Hematopoietic multipotent progenitor cell treated with erythropoietin and hydrocortisone succinate and interleukin-3 and kit ligand, for 15 days (in vitro differentiated cells): ENCODE results near the gene XRCC1.
"Not testable (repeated sequence)": the region's sequence is repeated elsewhere in the genome, so short reads cannot be mapped to it uniquely, and the experiment has no call there.

Experiments
- DNase-seq: peaks from one replicate; pipeline ENCODE4 v3.0.0-alpha.2; 2015; ENCODE audit warnings: low spot score

XRCC1 gene

DNA sequence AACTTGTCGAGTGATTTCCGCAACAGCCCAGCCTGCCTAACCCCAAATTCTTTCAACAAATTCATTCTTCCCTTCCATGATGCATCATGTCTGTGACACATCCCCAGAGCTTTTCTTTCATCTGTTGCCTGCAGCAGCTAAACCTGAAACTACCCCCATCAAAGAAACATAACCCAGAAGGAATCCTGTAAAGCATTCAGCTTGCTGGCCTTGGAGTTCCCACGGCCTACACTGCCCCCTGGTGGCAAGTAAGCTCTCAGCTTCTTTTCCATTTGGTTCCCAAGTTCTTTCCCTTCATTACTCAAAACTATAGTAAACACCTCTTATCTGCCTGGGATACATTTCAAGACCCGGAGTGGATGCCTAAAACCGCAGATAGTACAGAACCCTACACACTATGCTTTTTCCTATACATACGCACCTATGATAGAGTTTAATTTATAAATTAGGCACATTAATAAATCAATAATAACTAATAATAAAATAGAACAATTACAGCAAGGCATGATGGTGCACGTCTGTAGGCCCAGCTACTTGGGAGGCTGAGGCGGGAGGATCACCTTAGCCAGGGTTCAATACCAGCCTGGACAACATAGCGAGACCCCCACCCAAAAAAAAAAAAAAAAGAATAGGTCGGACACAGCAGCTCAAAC lies 55.8 kb downstream of the XRCC1 start:
- DNase-seq: peak; percentile 86

DNA sequence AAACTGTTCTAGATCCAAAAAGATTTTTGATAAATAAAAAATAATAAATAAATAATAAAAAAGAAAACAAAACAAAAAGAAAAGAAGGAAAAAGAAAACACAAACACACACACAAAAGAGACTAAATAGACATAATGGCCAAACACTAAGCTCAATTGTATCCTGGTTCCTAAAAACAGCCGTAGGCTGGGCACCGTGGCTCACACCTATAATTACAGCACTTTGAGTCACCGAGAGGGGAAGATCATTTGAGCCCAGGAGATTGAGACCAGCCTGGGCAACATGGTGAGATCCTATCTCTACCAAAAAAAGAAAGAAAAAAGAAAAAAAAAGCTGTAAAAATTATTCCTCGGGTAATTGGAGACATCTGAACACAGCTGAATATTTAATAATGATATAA lies 57.3 kb downstream of the XRCC1 start:
- no peak for DNase-seq

DNA sequence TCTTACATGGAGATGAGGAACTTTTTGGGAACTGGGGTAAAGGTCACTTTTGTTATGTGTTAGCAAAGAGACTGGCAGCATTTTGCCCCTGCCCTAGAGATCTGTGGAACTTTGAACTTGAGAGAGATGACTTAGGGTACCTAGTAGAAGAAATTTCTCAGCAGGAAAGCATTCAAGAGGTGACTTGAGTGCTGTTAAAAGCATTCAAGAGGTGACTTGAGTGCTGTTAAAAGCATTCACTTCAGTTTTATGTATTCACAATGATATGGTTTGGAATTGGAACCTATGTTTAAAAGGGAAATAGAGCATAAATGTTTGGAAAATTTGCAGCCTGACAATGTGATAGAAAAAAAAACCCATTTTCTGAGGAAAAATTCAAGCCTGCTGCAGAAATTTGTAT lies 62.9 kb downstream of the XRCC1 start:
- not testable (repeated sequence) for DNase-seq

DNA sequence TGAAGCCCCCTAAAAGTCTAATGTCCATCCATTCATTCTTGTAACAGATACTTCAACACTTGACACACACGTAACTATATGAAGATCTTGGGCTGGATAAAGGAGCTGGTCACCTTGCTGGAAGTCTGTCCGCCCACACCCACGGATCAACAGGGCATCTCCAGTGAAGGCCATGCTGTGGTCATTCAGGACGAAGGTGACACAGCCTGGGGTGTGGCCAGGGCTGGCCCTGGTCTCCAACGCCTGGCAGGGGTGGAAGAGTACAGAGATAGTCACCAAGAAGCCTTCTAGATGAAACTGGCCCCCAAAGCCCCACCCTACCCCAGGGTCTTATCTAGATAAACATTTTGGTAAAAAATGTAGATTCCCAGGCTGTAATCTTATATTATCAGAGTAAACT lies 64.0 kb downstream of the XRCC1 start:
- DNase-seq: no peak

DNA sequence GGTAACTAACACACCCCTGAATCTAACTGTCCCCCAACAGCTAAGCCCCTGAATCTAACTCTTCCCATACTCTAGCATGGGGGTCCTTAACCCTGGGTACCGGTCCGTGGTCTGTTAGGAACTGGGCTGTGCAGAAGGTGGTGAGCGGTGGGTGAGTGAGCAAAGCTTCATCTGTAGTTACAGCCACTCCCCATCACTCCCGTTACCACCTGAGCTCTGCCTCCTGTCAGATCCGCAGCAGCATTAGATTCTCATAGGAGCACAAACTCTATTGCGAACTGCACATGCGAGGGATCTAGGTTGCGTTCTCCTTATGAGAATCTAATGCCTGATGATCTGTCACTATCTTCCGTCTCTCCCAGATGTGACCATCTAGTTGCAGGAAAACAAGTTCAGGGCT lies 64.6 kb downstream of the XRCC1 start:
- DNase-seq: no peak

DNA sequence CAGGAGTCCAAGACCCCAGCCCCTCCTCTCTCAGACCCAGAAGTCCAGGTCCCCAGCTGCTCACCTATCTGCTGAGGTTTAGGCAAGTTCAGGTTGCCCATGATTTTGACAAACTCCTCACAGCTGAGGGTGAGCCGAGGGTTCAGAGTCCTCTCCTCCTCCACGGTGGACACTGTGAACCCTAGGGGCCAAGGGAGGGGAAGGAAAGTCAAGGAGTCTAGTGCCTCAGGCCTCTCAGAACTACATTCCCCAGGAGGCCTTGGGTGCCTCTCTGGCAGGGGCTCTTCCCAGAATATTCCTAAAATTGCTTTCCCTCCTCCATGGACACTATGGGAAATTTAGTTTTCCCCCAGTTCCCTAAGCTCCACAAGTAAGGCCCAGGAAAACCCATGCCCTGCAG lies 67.4 kb downstream of the XRCC1 start:
- no peak for DNase-seq

DNA sequence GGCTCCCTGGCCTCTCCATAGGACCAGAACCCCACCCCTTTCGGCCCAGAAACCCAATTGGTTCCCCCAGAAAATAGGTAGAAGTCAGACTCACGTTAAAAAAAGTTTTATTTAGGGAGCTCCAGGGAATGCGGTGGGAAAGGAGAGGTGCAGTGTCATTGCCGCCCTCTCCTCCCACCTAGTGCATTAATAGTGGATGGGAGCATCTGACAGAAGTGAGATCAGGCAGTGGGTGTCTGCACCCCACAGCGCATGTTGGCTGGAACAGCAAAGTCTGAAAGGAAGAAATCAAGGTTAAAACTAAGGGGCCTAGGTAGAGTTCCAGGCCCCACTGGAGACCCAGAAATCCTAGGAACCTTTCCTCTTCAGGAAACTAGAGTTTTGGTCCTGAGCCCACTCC lies 68.7 kb downstream of the XRCC1 start:
- no peak for DNase-seq

DNA sequence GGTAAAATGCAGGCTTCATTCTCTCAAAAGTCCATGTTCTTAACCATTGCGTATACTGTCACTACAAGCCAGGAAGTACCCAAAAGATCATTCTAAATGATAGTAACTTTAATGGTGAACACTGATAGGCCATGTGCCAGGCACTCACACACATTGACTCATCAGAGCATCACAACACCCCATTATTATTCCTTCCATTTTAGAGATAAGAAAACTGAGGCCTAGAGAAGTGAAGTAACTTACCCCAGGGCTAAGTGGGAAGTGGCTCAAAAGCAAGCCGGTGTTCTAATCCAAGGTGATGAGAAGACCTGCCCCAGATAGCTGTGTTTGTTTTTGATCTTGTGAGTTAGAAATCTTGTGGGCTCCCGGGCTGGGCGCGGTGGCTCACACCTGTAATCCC lies 69.4 kb downstream of the XRCC1 start:
- DNase-seq: peak; percentile 46

DNA sequence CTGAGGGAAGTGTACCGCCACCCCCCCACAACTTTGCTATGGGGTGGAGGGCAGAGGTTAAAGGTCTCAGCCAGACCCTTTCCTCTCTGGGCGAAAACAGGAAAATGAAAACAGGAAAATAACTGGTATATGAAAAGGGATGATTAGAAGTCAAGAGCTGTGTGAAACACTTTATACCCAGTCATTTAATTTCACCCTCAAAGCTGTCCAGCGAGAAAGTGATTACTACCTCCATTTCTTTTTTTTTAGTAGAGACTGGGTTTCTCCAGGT lies 70.2 kb downstream of the XRCC1 start:
- DNase-seq: no peak

DNA sequence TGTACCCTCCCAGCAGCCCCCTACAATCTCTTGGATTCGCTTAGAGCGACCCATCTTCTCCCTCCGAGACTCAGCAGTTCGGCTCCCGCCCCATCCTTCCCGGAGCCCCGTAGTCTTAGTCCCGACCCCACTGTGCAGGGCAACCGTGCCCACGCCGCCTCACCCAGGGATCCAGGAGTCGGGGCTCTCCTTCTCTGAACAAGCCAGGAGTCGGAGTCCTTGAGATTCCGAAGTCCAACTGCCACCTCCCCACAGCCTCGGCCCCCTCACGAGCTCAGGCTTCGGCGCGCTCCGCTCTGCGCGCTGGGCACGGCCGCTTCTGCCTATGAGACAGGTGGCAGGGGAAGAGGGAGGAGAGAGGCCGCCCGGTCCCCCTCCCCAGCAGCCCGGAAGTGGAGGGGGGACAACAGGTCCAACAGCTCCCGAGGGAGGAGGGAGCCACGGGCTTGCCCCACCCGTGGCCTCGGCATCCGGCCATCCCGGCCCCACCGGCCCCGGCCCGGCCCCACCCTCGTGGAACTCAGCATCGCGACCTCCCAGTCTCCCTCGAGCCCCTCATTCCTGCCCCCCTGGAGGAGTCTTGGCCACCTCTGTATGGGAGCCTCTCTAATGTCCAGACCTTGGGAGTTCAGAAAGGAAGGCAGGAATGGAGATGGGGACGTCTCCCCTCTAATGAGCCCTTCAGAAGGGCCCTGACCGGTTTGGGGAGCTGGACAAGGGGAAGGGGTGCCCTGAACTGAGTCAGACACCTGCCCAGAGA lies 70.7 kb downstream of the XRCC1 start, which contains the start of gene PHLDB3:
Gene PHLDB3, minus strand, starts transcription at position 321 of the 760 bp plus-strand sequence. CDS start 628 bp downstream, outside the sequence.
- DNase-seq: no peak

DNA sequence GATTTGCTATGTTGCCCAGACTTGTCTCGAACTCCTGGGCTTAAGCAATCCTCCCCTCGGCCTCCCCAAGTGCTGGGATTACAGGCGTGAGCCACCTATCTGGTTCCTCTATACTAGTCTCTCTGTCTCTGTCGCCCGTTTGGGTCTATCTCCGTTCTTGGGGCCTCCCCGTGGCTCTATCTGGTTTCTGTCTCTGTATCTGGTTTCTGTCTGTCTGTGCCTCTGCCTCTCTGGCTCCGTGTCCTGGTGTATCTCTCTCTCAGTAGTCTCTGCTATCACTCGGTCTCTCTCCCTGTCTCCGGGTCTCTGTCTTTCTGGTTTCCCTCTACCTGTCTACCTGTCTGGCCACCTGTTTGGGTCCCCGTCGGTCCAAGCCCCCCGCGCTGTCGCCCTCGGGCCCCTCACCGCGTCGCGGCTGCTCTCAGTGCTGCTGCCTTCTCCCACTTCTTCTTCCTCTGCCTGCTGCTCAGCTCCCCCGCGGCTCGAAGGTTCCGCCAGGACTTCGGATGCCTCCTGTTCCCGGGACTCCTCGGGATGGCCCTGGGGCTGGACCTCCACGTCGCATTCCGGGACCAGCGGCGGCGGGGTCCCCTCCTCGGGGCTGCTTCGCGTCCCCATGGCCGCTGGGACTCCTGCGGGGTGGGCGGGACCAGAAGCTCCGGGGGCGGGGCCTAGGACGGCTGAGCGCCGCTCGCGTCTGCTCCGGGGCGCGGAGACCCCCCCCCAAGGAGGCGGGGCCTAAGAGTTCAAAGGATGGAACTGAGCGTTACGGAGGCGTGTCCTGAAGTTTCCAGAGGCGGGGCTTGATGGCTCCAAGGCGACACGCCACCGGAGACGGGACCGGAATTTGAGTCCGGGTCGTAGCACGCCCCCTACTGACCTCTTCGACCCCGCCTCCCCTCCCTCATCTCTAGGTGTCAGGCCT lies 71.6 kb downstream of the XRCC1 start:
- DNase-seq: peak; percentile 91

DNA sequence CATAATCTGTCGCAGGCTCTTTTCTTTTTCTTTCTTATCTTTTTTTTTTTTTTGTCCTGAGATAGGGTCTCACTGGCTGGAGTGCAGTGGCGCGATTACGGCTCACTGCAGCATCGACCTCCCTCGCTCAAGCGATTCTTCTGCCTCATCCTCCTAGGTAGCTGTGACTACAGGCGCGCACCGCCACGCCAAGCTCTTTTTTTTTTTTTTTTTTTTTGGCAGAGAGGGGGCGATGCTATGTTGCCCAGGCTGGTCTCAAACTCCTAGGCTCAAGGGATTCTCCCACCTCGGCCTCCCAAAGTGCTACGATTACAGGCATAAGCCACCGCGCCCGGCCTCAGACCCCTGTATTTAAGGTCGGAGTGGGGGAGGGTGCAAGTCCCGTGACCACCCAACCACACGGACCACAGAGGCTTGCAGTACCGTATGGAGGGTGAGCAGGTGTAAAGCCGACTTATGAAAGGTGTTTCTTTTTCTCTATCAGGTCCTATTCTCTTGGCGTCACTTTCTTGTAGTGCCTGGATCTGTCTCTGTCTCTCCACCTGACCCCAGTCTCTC lies 72.8 kb downstream of the XRCC1 start:
- no peak for DNase-seq

DNA sequence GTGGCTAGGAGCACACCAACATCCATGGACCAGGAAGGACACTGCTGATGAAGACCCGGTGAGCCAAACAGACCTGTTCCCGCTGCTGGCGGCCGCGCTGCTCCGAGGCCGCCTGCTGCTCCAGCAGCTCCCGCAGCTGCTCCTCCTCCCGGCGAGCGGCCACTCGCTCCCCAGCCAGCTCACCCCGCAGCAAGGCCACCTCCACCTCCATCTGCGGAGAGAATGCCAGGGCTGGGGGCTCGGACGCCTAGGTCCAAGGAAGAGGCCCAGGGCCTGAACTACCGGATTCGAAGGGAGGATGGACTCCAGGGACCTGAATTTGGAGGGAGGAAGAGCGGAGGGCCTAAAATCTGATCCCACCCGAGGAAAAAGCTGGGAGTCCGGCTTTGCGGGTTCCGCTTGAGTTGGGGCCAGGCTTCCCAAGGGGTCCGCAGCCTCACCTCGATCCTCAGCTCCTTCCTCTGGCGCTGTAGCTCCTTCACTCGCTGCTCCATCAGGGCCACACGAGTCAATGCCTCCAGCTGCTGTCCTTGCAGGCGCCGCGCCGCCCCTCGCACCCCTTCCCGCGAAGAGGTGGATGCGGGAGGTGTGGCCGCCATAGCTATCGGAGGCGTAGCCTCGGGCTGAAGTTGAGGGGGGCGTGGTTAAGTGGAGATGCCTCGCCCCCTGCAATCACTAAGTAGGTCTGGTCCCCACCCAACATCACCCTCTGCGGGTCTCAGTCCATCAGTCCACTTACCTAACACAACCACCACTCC lies 73.5 kb downstream of the XRCC1 start:
- DNase-seq: no peak

DNA sequence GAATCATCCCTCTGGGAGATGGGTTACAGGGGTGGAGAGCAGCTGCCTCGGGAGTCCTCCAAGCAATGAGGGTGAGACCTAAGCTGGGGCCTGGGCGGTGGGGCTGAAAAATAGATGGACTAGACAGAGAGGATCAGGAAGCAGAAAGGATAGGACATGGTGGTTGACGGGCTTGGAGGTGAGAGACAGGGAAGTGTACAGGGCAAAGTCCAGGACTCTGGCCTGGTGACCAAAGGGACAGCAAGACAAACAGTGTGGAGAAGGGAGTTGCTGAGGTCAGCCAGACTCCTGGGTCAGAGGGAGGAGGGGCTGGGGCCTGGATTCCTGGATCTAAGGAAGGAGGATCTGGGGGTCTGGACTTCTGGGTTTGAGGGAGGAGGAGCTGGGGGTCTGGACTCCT lies 76.3 kb downstream of the XRCC1 start:
- no peak for DNase-seq

DNA sequence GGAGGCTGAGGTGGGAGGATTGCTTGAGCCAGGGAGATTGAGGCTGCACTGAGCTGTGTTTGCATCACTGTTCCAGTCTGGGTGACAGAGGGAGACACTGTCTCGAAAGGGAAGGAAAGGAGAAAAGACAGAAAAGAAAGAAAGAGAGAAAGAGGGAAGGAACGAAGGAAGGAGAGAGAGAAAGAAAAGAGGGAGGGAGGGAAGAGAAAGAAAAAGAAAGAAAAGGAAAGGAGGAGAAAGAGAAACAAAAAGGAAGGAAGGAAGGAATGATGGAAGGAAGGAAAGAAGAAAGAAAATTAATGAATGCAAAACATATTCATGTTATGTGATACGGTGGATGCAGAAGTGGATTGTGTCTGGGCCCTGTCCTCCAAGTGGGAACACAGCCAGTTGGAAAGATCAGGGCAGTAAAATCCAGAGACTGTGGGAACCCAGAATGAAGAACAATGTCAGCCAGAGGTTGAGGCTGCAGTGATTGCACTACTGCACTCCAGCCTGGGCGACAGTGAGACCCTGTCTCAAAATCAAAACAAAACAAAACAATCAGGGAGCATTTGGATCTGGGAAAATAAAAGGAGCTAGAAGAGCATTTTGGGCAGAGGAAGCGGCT lies 77.0 kb downstream of the XRCC1 start:
- no peak for DNase-seq

DNA sequence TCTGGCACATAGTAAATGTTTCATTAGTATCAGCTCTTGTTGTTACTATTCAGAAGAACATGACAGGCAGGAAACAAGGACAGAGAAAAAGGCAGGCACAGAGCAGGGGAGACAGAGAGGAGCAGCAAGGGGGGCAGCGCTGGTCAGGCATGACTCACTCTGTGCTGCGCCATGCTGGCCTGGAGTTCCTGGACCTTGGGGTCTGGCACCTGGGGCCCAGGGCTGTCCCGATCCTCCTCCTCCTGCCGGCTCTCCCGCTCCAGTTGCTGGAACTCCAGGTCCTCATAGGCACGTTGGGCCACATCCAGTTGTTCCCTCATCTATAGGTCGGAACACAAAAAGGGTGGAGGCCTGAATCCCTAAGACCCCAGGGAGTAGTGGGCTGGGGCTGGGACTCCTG lies 78.4 kb downstream of the XRCC1 start:
- DNase-seq: no peak

DNA sequence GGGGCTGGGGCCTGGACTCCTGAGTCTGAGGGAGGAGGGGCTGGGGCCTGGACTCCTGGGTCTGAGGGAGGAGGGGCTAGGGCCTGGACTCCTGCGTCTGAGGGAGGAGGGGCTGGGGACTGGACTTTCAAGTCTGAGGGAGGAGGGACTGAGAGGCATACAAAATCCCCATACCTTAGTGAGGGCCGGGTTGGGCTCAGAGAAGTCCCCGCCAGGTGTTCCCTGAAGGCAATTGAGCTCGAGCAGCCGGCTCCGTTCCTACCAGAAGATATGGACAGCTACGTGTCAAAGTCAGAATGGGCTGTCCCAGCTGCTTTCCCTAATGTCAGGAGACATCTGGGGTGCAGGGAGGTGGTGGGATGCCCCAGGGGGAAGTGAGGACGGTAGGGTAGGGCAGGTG lies 80.2 kb downstream of the XRCC1 start:
- DNase-seq: no peak
